Measurements from ENCODE around the gene MRRF.

GRCh38 chr9:122322553-122322952 is 57.9 kb downstream of the MRRF start:
- TF ChIP-seq YY1 (IDR thresholded peaks at IDR 0.05; ENCODE audit: insufficient read depth, insufficient read length) (no peak), ZNF274 (IDR thresholded peaks at IDR 0.05; ENCODE audit: low read depth, low read length) (no peak), SUZ12 (IDR thresholded peaks at IDR 0.05; ENCODE audit: extremely low read depth, insufficient read depth, insufficient read length) (no peak)
